Effector memory CD8-positive, alpha-beta T cell (primary cell): ENCODE measurements around the gene SLAMF7.
"Not testable (repeated sequence)": the region's sequence is repeated elsewhere in the genome, so short reads cannot be mapped to it uniquely, and the experiment has no call there.

ENCODE experiments used
- ATAC-seq: fragments of 150-1000 bp; cut with Tn5 transposase; replicated peaks from 2 replicates; pipeline ENCODE4 v1.10.0; 2021; ENCODE audit warnings: mild to moderate bottlenecking, moderate library complexity
- DNase-seq, 3 experiments: peaks; one replicate each; pipeline ENCODE4 v3.0.0; 2021
- H3K27ac Mint-ChIP-seq, 2 donors: one replicate each; pipeline ENCODE4 v1.8.0; 2022; ENCODE audit warnings: mild to moderate bottlenecking in 2 of 2, mixed read lengths in 2 of 2, moderate library complexity in 2 of 2
- H3K27me3 Mint-ChIP-seq, 2 donors: one replicate each; pipeline ENCODE4 v1.8.0; 2022; ENCODE audit warnings: mixed read lengths in 2 of 2
- H3K36me3 Mint-ChIP-seq: one replicate; pipeline ENCODE4 v1.8.0; 2022; ENCODE audit warnings: mild to moderate bottlenecking, moderate library complexity, mixed read lengths; ENCODE audit not compliant: insufficient read depth
- H3K4me1 Mint-ChIP-seq, 2 donors: one replicate each; pipeline ENCODE4 v1.8.0; 2022; ENCODE audit warnings: low read depth in 2 of 2, mixed read lengths in 2 of 2
- H3K4me3 Mint-ChIP-seq, 2 donors: one replicate each; pipeline ENCODE4 v1.8.0; 2022; ENCODE audit warnings: mild to moderate bottlenecking in 2 of 2, mixed read lengths in 2 of 2, moderate library complexity in 2 of 2
- H3K9me3 Mint-ChIP-seq, 2 donors: one replicate each; pipeline ENCODE4 v1.8.0; 2022; ENCODE audit warnings: mixed read lengths in 2 of 2

The SLAMF7 gene

GRCh38 chr1:160711602-160712311, 27.3 kb upstream of the SLAMF7 start, which contains the start of gene CD48:
TSS of gene CD48 (minus strand) at chr1:160711822. CDS start at chr1:160711763, 59 bp downstream.
- DNase-seq (peak; percentile 35 to 43 (median 40)), ATAC-seq (peak; percentile 53)
- Mint-ChIP-seq H3K36me3 (peaks cover 11% of the 10 kb centered on the region), H3K4me1 (peaks cover 17 to 30% of the 10 kb centered on the region in 2 donors), H3K27ac (no peak within 1 kb of the TSS), H3K27me3 (no peaks in the 10 kb centered on the region), H3K4me3 (no peak within 1 kb of the TSS), H3K9me3 (no peaks in the 10 kb centered on the region)

- not testable (repeated sequence) for H3K27ac Mint-ChIP-seq, H3K27me3 Mint-ChIP-seq, H3K9me3 Mint-ChIP-seq, H3K4me3 Mint-ChIP-seq
- peak; percentile 55 for ATAC-seq
- peaks cover 10% of the 10 kb centered on the region for H3K36me3 Mint-ChIP-seq
- DNase-seq, result peak; percentile 35 to 46 (median 44)
- peaks cover 20 to 30% of the 10 kb centered on the region in 2 donors for H3K4me1 Mint-ChIP-seq
Measured at GRCh38 chr1:160712525-160713080, 26.4 kb upstream of the SLAMF7 start.

DNA sequence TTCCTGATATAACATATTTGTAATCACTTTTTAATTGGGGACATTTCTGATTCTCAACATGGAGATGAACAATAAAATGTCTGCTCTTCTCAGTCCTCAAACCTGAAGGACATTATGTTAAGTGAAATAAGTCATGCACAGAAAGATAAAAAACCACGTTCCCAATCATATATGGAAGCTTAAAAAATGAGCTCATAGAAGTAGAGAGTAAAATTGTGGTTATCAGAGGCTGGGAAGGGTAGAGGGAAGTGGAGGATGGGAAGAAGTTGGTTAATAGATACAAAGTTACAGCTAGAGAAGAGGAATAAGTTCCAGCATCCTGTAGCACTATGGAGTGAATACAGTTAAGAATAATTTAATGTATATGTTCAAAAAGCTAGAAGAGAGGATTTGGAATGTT, 25.9 kb upstream of the SLAMF7 start:
- peaks cover 10% of the 10 kb centered on the region for H3K36me3 Mint-ChIP-seq
- DNase-seq (no peak), ATAC-seq (no peak)
- H3K4me1 Mint-ChIP-seq, result peaks cover 26 to 30% of the 10 kb centered on the region in 2 donors
- H3K27ac Mint-ChIP-seq, result no peak overlapping the region
- H3K9me3 Mint-ChIP-seq, result no peaks in the 10 kb centered on the region
- no peak overlapping the region for H3K4me3 Mint-ChIP-seq
- H3K27me3 Mint-ChIP-seq, result no peaks in the 10 kb centered on the region

GRCh38 chr1:160714034-160714648, 24.9 kb upstream of the SLAMF7 start:
- not testable (repeated sequence) for DNase-seq, H3K27me3 Mint-ChIP-seq, H3K4me3 Mint-ChIP-seq, H3K9me3 Mint-ChIP-seq
- Mint-ChIP-seq H3K4me1 (peaks cover 30% of the 10 kb centered on the region in 2 donors), H3K27ac (peak overlapping the region; percentile 59 to 79), H3K36me3 (peaks cover 10% of the 10 kb centered on the region)
- peak; percentile 52 for ATAC-seq

DNA sequence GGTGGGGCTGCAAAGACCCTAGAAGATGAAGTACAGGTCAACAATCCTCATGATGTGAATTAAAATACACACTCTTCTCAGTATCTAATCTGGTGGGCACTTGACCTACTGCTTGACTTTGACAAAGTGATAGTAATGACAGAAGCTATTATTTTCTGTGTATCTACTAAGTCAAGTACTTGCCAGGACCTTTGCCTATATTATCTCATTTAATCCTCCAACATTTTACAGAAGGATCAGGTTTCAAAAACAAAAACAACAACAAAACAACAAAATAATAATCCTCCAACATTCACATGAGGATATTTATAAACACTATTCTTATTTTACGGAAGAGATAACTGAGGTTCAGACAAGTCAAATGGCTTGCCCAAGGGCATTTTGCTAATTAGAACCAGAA, 23.0 kb upstream of the SLAMF7 start:
- H3K4me1 Mint-ChIP-seq, result peaks cover 34 to 37% of the 10 kb centered on the region in 2 donors
- peak overlapping the region in 1 of 2 donors; percentile 48 for H3K27ac Mint-ChIP-seq
- H3K36me3 Mint-ChIP-seq, result peaks cover 10% of the 10 kb centered on the region
- no peaks in the 10 kb centered on the region for H3K9me3 Mint-ChIP-seq
- H3K4me3 Mint-ChIP-seq, result no peak overlapping the region
- ATAC-seq (no peak), DNase-seq (no peak)
- no peaks in the 10 kb centered on the region for H3K27me3 Mint-ChIP-seq

GRCh38 chr1:160717306-160717705, 21.7 kb upstream of the SLAMF7 start:
- Mint-ChIP-seq H3K4me1 (peaks cover 32 to 33% of the 10 kb centered on the region in 2 donors), H3K36me3 (peaks cover 5% of the 10 kb centered on the region), H3K27ac (peak overlapping the region in 1 of 2 donors; percentile 68), H3K27me3 (no peaks in the 10 kb centered on the region), H3K9me3 (no peaks in the 10 kb centered on the region), H3K4me3 (no peak overlapping the region)
- no peak for ATAC-seq
- DNase-seq, result no peak

- Mint-ChIP-seq H3K36me3 (no peaks in the 10 kb centered on the region), H3K4me3 (no peak overlapping the region), H3K27me3 (no peaks in the 10 kb centered on the region), H3K9me3 (no peaks in the 10 kb centered on the region), H3K4me1 (peaks cover 28 to 33% of the 10 kb centered on the region in 2 donors), H3K27ac (no peak overlapping the region)
- no peak for DNase-seq
- ATAC-seq, result no peak
Measured at GRCh38 chr1:160718210-160718609, 20.8 kb upstream of the SLAMF7 start.

DNA sequence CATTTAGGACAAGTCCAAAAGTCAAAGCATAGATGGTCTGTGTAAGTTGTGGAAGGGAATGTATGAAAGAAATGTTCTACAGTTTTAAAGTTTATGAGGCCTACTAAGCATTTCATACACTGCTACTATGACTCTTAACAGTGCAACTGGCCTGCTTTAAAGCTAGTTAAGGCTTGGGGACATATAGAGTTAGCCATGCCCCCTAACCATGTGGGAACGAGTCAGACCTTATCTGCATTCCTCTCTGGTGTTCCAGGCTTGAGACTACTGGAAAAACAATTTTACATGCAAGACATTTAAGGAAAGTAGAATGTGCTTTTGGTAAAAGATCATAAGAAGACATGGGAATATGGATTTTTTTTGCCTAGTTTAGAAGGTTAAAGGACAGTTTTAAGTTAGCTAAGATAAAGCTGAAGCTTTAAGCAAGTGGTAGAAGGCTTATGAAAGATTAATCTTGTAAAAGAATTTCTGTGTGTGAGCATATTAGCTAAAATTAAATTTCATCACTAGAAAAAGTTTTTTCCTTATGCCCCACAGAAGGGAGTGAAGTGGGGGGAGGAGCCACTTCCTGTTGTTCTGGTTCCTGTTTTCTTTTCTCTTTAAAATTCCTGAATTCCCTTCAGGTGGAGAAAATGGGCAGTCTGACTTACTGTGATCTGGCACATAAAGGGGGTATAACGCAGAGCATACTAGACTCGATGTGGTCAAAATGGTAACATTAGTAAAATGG, 18.5 kb upstream of the SLAMF7 start:
- Mint-ChIP-seq H3K27me3 (no peaks in the 10 kb centered on the region), H3K4me1 (peaks cover 27 to 28% of the 10 kb centered on the region in 2 donors), H3K4me3 (no peak overlapping the region), H3K36me3 (no peaks in the 10 kb centered on the region), H3K9me3 (no peaks in the 10 kb centered on the region), H3K27ac (peak overlapping the region in 1 of 2 donors; percentile 52)
- ATAC-seq, result no peak
- no peak for DNase-seq

- Mint-ChIP-seq H3K4me1 (peaks cover 25 to 26% of the 10 kb centered on the region in 2 donors), H3K27ac (no peak overlapping the region), H3K27me3 (no peaks in the 10 kb centered on the region), H3K4me3 (no peak overlapping the region), H3K9me3 (no peaks in the 10 kb centered on the region), H3K36me3 (no peaks in the 10 kb centered on the region)
- ATAC-seq (no peak), DNase-seq (no peak)
Measured at GRCh38 chr1:160721473-160721872, 17.6 kb upstream of the SLAMF7 start.

DNA sequence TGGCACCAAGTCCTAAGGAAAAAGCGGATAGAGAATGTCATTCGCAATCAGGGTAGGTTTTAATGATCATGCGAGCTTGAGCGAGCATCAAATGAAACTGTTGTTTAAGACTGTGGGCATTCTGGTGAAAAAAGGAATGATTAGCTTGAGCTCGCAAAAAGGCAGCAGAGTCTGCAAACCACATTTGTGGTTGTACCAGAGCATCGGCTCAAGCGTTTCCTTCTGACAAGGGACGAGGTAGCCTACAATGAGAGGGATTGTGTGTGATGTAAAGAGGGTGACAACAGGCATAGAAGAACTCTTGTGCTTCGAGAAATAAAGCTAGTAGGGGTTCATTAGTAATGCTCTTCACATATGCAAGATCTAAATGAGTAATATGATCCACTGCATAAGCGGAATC, 16.3 kb upstream of the SLAMF7 start:
- H3K4me1 Mint-ChIP-seq, result peaks cover 20 to 22% of the 10 kb centered on the region in 2 donors
- H3K36me3 Mint-ChIP-seq, result no peaks in the 10 kb centered on the region
- no peaks in the 10 kb centered on the region for H3K9me3 Mint-ChIP-seq
- H3K4me3 Mint-ChIP-seq, result peak overlapping the region; percentile 31 to 61
- H3K27ac Mint-ChIP-seq, result peak overlapping the region; percentile 12 to 77
- H3K27me3 Mint-ChIP-seq, result no peaks in the 10 kb centered on the region
- peak in 1 of 3 experiments; percentile 23 for DNase-seq
- ATAC-seq, result peak; percentile 78

DNA sequence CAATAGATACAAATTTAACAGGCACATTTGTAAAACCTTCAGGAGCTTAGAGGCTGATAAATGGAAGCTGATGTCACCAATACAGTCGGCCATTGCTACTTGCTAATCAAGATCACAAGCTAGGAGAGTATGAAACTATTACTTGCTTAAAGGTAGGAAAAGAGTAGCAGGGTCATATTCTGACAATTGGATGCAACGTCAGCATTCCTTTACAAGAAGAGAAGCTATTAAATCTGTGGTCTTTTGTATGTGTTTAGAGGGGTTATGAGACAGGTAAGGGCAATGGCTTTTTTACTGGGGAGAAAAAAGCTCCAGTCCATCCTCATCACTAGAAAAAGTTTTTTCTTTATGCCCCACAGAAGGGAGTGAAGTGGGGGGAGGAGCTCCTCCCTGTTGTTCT, 15.7 kb upstream of the SLAMF7 start:
- Mint-ChIP-seq H3K27me3 (no peaks in the 10 kb centered on the region), H3K4me3 (no peak overlapping the region), H3K27ac (peak overlapping the region in 1 of 2 donors; percentile 77), H3K9me3 (no peaks in the 10 kb centered on the region), H3K36me3 (no peaks in the 10 kb centered on the region), H3K4me1 (peaks cover 14 to 22% of the 10 kb centered on the region in 2 donors)
- ATAC-seq (no peak), DNase-seq (no peak)

DNA sequence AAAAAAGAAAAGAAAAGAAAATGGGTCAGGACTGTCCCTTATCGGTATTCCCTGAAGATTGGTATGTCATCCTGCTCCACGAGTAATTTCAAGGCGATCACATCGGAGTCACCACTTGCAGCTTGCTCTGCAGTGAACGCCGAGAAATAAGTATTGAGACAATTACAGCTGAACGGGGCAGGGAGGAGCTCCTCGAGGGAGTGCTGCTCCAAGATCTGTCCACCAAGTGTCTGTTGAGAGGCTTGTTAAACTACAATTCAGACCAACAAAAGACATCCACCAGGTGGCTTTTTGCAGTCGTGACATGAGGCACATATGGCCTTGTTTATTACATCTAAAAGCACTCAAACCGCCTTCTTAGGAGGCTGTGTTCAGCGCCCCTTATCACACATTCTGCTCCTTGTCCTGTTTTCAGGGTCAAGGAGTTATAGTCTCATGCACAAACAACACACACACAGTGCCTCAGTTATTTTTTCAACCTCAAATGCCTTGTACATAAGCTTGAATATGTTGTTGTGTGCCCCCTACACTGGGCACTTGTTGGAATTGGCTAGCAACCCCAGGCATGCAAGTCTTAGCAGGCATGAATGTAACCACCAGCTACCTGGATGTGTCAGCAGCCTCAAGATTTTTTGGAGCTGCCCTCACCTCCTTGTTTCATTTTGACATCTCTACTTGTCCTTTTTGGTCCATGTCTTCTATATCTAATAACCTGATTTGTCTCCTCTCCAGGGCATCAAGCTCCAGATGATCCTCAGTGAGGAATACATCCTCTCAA, 14.4 kb upstream of the SLAMF7 start:
- Mint-ChIP-seq H3K27me3 (no peaks in the 10 kb centered on the region), H3K36me3 (no peaks in the 10 kb centered on the region), H3K4me1 (peaks cover 11 to 22% of the 10 kb centered on the region in 2 donors), H3K4me3 (no peak overlapping the region), H3K27ac (no peak overlapping the region), H3K9me3 (no peaks in the 10 kb centered on the region)
- DNase-seq, result no peak
- ATAC-seq, result no peak

- DNase-seq, result no peak
- H3K4me3 Mint-ChIP-seq, result no peak overlapping the region
- H3K27ac Mint-ChIP-seq, result no peak overlapping the region
- H3K9me3 Mint-ChIP-seq, result no peaks in the 10 kb centered on the region
- no peaks in the 10 kb centered on the region for H3K27me3 Mint-ChIP-seq
- peaks cover 8 to 15% of the 10 kb centered on the region in 2 donors for H3K4me1 Mint-ChIP-seq
- no peaks in the 10 kb centered on the region for H3K36me3 Mint-ChIP-seq
- no peak for ATAC-seq
Measured at GRCh38 chr1:160726114-160726497, 12.9 kb upstream of the SLAMF7 start.
